ENCODE measurements around the gene RXRA.

RXRA gene

GRCh38 chr9:134325096-134325812 is 1.0 kb upstream of the RXRA start:
- DNase-seq = no peak

- no peak for DNase-seq
Measured at GRCh38 chr9:134326724-134327601, 708 bp downstream of the RXRA start.

GRCh38 chr9:134327671-134328231 is 1.5 kb downstream of the RXRA start:
- no peak for DNase-seq

- no peak for DNase-seq
Measured at GRCh38 chr9:134328341-134328840, 2.1 kb downstream of the RXRA start.

GRCh38 chr9:134328841-134329575 is 2.8 kb downstream of the RXRA start:
- no peak for DNase-seq

GRCh38 chr9:134329576-134329855 is 3.3 kb downstream of the RXRA start:
- no peak for DNase-seq

- no peak for DNase-seq
Measured at GRCh38 chr9:134329886-134330285, 3.6 kb downstream of the RXRA start.

- DNase-seq = no peak
Measured at GRCh38 chr9:134330590-134330989, 4.3 kb downstream of the RXRA start.

GRCh38 chr9:134331186-134332025 is 5.2 kb downstream of the RXRA start:
- no peak for DNase-seq

GRCh38 chr9:134332266-134332665 is 6.0 kb downstream of the RXRA start:
- DNase-seq = no peak

GRCh38 chr9:134332841-134333233 is 6.6 kb downstream of the RXRA start:
- DNase-seq = no peak

- no peak for DNase-seq
Measured at GRCh38 chr9:134333234-134333873, 7.1 kb downstream of the RXRA start.

- DNase-seq = no peak
Measured at GRCh38 chr9:134333874-134334581, 7.8 kb downstream of the RXRA start.

GRCh38 chr9:134335061-134335460 is 8.8 kb downstream of the RXRA start:
- DNase-seq = no peak

GRCh38 chr9:134335486-134336220 is 9.4 kb downstream of the RXRA start:
- no peak for DNase-seq

GRCh38 chr9:134336228-134336627 is 10.0 kb downstream of the RXRA start:
- DNase-seq = no peak

GRCh38 chr9:134336924-134337323 is 10.7 kb downstream of the RXRA start:
- DNase-seq = no peak

GRCh38 chr9:134337469-134337868 is 11.2 kb downstream of the RXRA start:
- no peak for DNase-seq

- no peak for DNase-seq
Measured at GRCh38 chr9:134338394-134339182, 12.3 kb downstream of the RXRA start.
